HFF-Myc (cell line): ENCODE results near the gene MED17.

ENCODE experiments used
- DNase-seq: peaks from one replicate; pipeline ENCODE4 v3.0.0-alpha.2; 2011; ENCODE audit warnings: low read depth; ENCODE audit errors: extremely low read depth
- H3K4me3 ChIP-seq: replicated peaks from 2 replicates; pipeline ENCODE4 v1.5.1; 2011; ENCODE audit warnings: low read depth, mild to moderate bottlenecking, control low read depth, low read length
- CTCF ChIP-seq: IDR thresholded peaks from 2 replicates; pipeline ENCODE4 v1.5.1; 2012; ENCODE audit warnings: mild to moderate bottlenecking, low read depth, low read length, control low read depth; ENCODE audit errors: missing control alignments

The MED17 gene

GRCh38 chr11:93845181-93846092, 61.4 kb downstream of the MED17 start:
- DNase-seq = no peak
- H3K4me3 ChIP-seq = no peak overlapping the region
- TF ChIP-seq CTCF = no peak

- H3K4me3 ChIP-seq = no peak overlapping the region
- TF ChIP-seq CTCF = no peak
- DNase-seq = no peak
These were observed 62.3 kb downstream of the MED17 start for GRCh38 chr11:93846411-93846810.

GRCh38 chr11:93849201-93849600, 65.1 kb downstream of the MED17 start:
- no peak overlapping the region for H3K4me3 ChIP-seq
- no peak for DNase-seq

GRCh38 chr11:93849751-93850593, 65.9 kb downstream of the MED17 start:
- DNase-seq = no peak
- peak overlapping the region; percentile 29 for H3K4me3 ChIP-seq
- no peak for TF ChIP-seq CTCF

More at GRCh38 chr11:93849201-93849600, 65.1 kb downstream of the MED17 start:
- TF ChIP-seq CTCF = no peak

- H3K4me3 ChIP-seq = peak within 1 kb of the TSS; percentile 29
- TF ChIP-seq CTCF = no peak
- no peak for DNase-seq
These were observed 66.5 kb downstream of the MED17 start, which contains the start of gene VSTM5 for GRCh38 chr11:93850594-93851018. Gene VSTM5, minus strand, starts transcription at chr11:93850618. Its CDS starts 116 bp downstream, at chr11:93850502.

GRCh38 chr11:93852242-93852641, 68.2 kb downstream of the MED17 start:
- no peak for TF ChIP-seq CTCF
- no peak for DNase-seq
- H3K4me3 ChIP-seq = no peak overlapping the region
